ENCODE results near the gene INPP5A. TPM values are rescaled to one million over a fixed set of nuclear protein-coding genes. Genes with fewer than 3 reads are reported as not detected.
A peak's percentile ranks its signal among the peaks of the same experiment; 100 is the strongest.

INPP5A gene
- total RNA-seq, 3 donors from 2014 or later, result 26.6 to 50.6 (median 38.7) TPM

DNA sequence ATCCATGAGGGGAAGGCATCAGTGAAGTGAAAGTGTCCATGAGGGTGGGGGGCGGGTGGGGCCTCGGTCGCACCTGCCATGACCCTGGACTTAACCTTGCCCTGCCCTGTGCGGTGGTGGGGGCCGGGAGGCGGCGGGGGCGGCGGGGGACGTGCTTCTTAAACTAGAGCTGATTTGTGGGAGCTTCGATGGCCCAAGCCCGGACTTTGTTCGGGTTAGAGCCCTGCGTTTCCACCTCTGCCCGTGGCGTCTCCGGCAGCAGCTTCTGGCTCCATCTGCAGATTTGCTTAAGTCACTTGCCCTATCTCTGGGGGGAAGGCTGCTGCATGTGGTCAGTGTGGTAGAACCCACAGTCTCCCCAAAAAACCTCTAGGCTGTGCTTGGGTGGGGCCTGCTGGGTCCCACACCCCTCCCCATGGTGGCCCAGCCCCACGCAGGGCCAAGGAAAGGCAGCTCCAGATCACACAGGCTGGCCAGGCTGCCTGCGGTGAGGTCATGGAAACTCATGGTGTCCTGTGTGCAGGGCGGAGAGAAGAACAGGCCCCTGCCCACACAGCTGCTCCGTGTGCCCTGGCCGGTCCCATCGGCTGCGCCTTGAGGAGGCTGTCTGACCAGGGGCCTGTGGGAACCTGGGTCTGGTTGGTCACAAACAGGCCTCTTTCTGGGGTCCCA lies 93.2 kb downstream of the INPP5A start:
- TF ChIP-seq POLR2A (IDR thresholded peaks at IDR 0.05) (no peak), POLR2AphosphoS5 (IDR thresholded peaks at IDR 0.05) (no peak)
- TF ChIP-seq, protein P1, sequence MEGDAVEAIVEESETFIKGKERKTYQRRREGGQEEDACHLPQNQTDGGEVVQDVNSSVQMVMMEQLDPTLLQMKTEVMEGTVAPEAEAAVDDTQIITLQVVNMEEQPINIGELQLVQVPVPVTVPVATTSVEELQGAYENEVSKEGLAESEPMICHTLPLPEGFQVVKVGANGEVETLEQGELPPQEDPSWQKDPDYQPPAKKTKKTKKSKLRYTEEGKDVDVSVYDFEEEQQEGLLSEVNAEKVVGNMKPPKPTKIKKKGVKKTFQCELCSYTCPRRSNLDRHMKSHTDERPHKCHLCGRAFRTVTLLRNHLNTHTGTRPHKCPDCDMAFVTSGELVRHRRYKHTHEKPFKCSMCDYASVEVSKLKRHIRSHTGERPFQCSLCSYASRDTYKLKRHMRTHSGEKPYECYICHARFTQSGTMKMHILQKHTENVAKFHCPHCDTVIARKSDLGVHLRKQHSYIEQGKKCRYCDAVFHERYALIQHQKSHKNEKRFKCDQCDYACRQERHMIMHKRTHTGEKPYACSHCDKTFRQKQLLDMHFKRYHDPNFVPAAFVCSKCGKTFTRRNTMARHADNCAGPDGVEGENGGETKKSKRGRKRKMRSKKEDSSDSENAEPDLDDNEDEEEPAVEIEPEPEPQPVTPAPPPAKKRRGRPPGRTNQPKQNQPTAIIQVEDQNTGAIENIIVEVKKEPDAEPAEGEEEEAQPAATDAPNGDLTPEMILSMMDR (IDR thresholded peaks at IDR 0.05), result no peak
- Histone ChIP-seq H3K27ac (peak overlapping the region; percentile 58 to 86), H3K4me3 (peak overlapping the region in 1 of 3 donors; percentile 25), H3K36me3 (no peaks in the 10 kb centered on the region), H3K27me3 (no peaks in the 10 kb centered on the region), H3K4me1 (peaks cover 0 to 16% of the 10 kb centered on the region in 2 donors), H3K9me3 (no peaks in the 10 kb centered on the region)
- intact Hi-C loops (cut with DNase I; ENCODE audit: low total_unique reads), result no loop called here
- no peak for DNase-seq (ENCODE audit: low spot score in 2 of 2)

DNA sequence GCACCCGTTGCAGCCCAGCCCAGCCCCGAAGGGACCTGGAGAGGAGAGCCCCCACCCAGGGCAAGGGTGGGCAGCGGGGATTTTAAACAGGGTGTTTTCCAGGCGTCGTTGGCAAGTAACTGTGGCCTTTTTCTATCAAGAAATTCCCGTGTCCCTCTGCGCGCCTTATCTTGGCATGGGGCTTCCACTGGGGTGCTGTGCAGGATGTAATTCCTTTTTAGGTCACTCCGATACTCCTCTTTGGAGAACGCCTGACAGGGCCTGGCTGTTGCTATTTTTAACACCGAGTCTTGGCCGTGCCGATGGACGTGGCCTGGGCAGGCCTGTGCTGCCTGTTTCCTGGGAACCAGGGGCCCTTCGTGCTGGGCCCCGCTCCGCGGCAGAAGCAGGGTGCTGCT lies 93.8 kb downstream of the INPP5A start:
- Histone ChIP-seq H3K4me3 (peak overlapping the region in 1 of 3 donors; percentile 25), H3K27ac (peak overlapping the region; percentile 58 to 86), H3K4me1 (peaks cover 0 to 16% of the 10 kb centered on the region in 2 donors), H3K9me3 (no peaks in the 10 kb centered on the region), H3K27me3 (no peaks in the 10 kb centered on the region), H3K36me3 (no peaks in the 10 kb centered on the region)
- peak in 1 of 3 donors; percentile 29 for TF ChIP-seq POLR2AphosphoS5 (IDR thresholded peaks at IDR 0.05)
- no peak for TF ChIP-seq POLR2A (IDR thresholded peaks at IDR 0.05)
- intact Hi-C loops (cut with DNase I; ENCODE audit: low total_unique reads), result no loop called here
- DNase-seq (ENCODE audit: low spot score in 2 of 2), result peak in 1 of 2 donors; percentile 27

DNA sequence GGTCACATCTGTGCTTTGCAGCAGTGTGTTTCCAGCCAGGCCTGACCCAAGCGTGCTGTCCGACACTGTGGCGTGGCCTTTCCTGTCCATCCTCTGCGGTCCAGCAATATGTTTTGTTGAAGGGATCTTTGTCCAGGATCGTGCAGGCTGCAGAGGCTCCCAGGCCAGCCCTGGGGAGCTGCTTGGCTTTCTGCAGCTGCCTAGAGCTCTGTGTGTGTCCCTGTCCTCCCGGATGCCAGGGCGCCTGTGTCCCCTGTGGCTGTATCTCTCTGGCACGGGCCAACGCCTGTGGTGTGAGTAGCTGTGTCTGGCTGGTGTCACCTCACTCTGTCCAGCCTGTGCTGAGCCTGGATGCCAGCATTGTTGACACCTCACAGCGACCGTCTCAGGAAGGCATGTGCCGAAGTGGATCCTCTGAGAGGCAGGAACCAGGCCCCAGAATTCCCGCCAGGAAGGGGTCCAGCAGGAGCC lies 94.5 kb downstream of the INPP5A start:
- Histone ChIP-seq H3K36me3 (no peaks in the 10 kb centered on the region), H3K4me3 (no peak overlapping the region), H3K27ac (peak overlapping the region; percentile 58 to 86), H3K4me1 (peaks cover 0 to 16% of the 10 kb centered on the region in 2 donors), H3K9me3 (no peaks in the 10 kb centered on the region), H3K27me3 (no peaks in the 10 kb centered on the region)
- no peak for TF ChIP-seq POLR2A (IDR thresholded peaks at IDR 0.05)
- TF ChIP-seq POLR2AphosphoS5 (IDR thresholded peaks at IDR 0.05), result no peak
- TF ChIP-seq, protein P1 (IDR thresholded peaks at IDR 0.05), result no peak
- no peak for DNase-seq (ENCODE audit: low spot score in 2 of 2)
- intact Hi-C loops (cut with DNase I; ENCODE audit: low total_unique reads), result no loop called here

DNA sequence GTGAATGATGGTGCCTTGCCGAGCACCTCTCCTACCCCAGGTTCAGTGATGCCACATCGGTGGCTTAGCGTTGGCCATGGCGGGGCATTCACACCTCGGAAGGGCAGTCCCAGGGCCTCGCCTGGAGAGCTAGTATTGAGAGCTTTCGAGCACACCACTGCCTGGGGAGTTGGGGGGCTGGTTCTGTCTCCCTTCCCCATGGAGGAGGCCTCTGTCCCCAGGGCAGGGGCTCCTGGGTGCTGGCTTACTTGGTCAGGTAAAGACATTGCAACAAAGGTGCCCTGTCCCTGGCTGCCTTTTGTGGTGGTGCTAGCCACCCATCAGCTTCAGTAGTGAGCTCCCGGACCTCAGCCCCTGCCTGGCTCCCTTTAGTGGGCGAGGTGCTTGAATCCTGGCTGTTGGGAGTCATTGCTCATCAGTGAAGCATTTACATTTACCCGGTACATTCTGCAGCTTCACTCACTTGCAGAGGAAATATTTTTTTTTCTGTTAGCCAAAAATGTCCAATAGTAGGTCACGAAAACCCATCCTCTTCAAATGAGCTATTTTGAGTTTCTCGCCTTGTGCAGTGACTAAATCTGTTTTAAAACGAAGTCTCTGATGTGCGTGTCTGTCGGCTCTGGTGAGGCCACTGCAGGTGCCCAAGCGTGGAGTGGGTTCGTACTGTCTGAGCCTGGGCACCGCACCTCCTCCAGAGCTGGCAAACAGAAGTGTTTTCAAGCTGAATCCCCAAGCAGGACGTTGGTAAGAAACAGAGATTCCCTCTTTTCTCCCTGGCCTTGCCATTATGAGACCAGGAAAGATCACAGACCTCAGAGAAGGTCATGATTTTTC lies 95.5 kb downstream of the INPP5A start:
- H3K9me3 ChIP-seq, result no peaks in the 10 kb centered on the region
- no peak overlapping the region for H3K4me3 ChIP-seq
- intact Hi-C loops (cut with DNase I; ENCODE audit: low total_unique reads), result loop anchor here (1.0 kb wide), 1 partner anchor 164 kb away; no protein-coding TSS in a partner anchor
- no peak for DNase-seq (ENCODE audit: low spot score in 2 of 2)
- peak overlapping the region; percentile 58 to 86 for H3K27ac ChIP-seq
- no peaks in the 10 kb centered on the region for H3K36me3 ChIP-seq
- no peaks in the 10 kb centered on the region for H3K27me3 ChIP-seq
- H3K4me1 ChIP-seq, result peaks cover 0 to 16% of the 10 kb centered on the region in 2 donors
- TF ChIP-seq, protein P1 (IDR thresholded peaks at IDR 0.05), result no peak
- TF ChIP-seq POLR2A (IDR thresholded peaks at IDR 0.05), result no peak
- TF ChIP-seq POLR2AphosphoS5 (IDR thresholded peaks at IDR 0.05), result no peak

DNA sequence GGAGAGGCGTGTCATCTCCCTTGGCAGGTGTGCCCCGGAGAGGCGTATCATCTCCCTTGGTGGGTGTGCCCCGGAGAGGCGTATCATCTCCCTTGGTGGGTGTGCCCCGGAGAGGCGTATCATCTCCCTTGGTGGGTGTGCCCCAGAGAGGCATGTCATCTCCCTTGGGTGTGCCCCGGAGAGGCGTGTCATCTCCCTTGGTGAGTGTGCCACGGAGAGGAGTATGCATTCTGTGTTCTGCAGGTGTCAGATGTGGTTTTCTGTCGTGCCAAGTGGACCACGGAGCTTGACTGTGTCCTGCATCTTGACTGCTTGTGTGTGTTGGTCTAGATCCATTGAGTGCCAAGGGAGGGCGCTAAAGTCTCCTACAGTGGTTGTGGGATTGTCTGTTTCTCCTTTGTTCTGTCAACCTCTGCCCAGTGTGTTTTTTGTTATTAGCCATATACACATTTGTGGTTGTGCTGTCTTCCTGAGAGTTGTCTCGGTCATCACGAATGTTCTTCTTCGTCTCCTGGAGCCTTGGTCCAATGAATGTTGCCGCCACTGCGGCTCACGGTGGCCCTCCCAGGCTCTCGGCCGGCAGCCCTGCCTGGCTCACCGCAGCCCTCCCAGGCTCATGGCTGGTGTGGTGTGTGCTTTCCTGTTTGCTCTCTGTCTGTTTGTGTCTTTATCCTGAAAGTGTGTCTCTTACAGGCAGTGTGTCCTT lies 96.8 kb downstream of the INPP5A start:
- H3K36me3 ChIP-seq, result no peaks in the 10 kb centered on the region
- H3K9me3 ChIP-seq, result no peaks in the 10 kb centered on the region
- no peaks in the 10 kb centered on the region for H3K27me3 ChIP-seq
- TF ChIP-seq POLR2AphosphoS5 (IDR thresholded peaks at IDR 0.05), result no peak
- TF ChIP-seq POLR2A (IDR thresholded peaks at IDR 0.05), result no peak
- TF ChIP-seq, protein P1 (IDR thresholded peaks at IDR 0.05), result no peak
- intact Hi-C loops (cut with DNase I; ENCODE audit: low total_unique reads), result no loop called here
- H3K4me1 ChIP-seq, result peaks cover 0 to 16% of the 10 kb centered on the region in 2 donors
- H3K27ac ChIP-seq, result no peak overlapping the region
- no peak for DNase-seq (ENCODE audit: low spot score in 2 of 2)
- H3K4me3 ChIP-seq, result no peak overlapping the region
